ENCODE data around the gene TAF5. TPM values are rescaled to one million over a fixed set of nuclear protein-coding genes. Genes with fewer than 3 reads are reported as not detected.

Gene TAF5
- total RNA-seq, 3 donors from 2014 or later (not counting 1 experiment from before 2014, with no cell fraction given), result 3.6 to 8.8 (median 6.3) TPM

DNA sequence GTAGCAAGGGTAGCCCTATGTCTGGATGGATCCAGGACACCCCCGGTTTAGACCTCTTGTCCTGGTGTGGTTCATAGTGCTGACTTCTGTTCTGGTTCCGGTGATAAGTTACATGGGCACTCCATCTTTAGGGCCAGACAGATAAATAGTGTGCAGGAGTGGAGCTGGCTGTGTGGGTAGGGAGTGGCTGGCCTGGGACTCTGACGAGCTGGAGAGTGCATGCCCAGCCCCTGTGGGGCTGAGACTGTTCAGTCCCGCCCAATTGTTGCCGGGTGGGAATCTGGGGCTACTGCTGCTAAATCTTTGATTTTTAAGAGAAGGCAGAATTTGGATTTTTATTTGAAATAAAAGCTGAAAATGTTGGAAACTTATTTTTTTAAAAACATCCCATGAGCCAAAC, 56.0 kb downstream of the TAF5 start:
- Histone ChIP-seq H3K4me1 (ENCODE audit: control insufficient read depth, insufficient read depth, low read length) (no peaks in the 10 kb centered on the region), H3K9me3 (ENCODE audit: control insufficient read depth, insufficient read depth, low read length) (no peaks in the 10 kb centered on the region), H3K36me3 (ENCODE audit: control insufficient read depth, insufficient read depth, low read length) (peaks cover 70% of the 10 kb centered on the region), H3K4me3 (ENCODE audit: low read length) (no peak overlapping the region), H3K27me3 (ENCODE audit: control insufficient read depth, insufficient read depth, low read length) (no peaks in the 10 kb centered on the region), H3K27ac (ENCODE audit: low read length) (no peak overlapping the region)
- Mint-ChIP-seq H3K27ac (no peak overlapping the region), H3K9me3 (no peaks in the 10 kb centered on the region), H3K4me3 (no peak overlapping the region), H3K27me3 (ENCODE audit: low read depth in 2 of 2) (no peaks in the 10 kb centered on the region), H3K36me3 (peaks cover 15% of the 10 kb centered on the region), H3K4me1 (no peaks in the 10 kb centered on the region)
- no peak for TF ChIP-seq CTCF (IDR thresholded peaks at IDR 0.05)
- WGBS (ENCODE audit: insufficient coverage), result 95% methylated on average over 5 of the region's 5 CpGs
- DNase-seq (no peak), ATAC-seq (no peak)
- intact Hi-C loops (cut with micrococcal nuclease), result no loop called here

GRCh38 chr10:103427866-103428265, 60.1 kb downstream of the TAF5 start:
- no peak for DNase-seq
- peaks cover 49% of the 10 kb centered on the region for H3K36me3 ChIP-seq (ENCODE audit: control insufficient read depth, insufficient read depth, low read length)
- Mint-ChIP-seq H3K27ac (no peak overlapping the region), H3K27me3 (ENCODE audit: low read depth in 2 of 2) (no peaks in the 10 kb centered on the region), H3K4me3 (no peak overlapping the region), H3K9me3 (no peaks in the 10 kb centered on the region), H3K4me1 (no peaks in the 10 kb centered on the region), H3K36me3 (peaks cover 18% of the 10 kb centered on the region)
- no peaks in the 10 kb centered on the region for H3K9me3 ChIP-seq (ENCODE audit: control insufficient read depth, insufficient read depth, low read length)
- 98% methylated on average over 9 of the region's 9 CpGs for WGBS (ENCODE audit: insufficient coverage)
- H3K4me1 ChIP-seq (ENCODE audit: control insufficient read depth, insufficient read depth, low read length), result no peaks in the 10 kb centered on the region
- TF ChIP-seq CTCF (IDR thresholded peaks at IDR 0.05), result no peak
- no peak for ATAC-seq
- H3K27me3 ChIP-seq (ENCODE audit: control insufficient read depth, insufficient read depth, low read length), result no peaks in the 10 kb centered on the region
- intact Hi-C loops (cut with micrococcal nuclease), result no loop called here
- H3K27ac ChIP-seq (ENCODE audit: low read length), result no peak overlapping the region
- H3K4me3 ChIP-seq (ENCODE audit: low read length), result no peak overlapping the region

DNA sequence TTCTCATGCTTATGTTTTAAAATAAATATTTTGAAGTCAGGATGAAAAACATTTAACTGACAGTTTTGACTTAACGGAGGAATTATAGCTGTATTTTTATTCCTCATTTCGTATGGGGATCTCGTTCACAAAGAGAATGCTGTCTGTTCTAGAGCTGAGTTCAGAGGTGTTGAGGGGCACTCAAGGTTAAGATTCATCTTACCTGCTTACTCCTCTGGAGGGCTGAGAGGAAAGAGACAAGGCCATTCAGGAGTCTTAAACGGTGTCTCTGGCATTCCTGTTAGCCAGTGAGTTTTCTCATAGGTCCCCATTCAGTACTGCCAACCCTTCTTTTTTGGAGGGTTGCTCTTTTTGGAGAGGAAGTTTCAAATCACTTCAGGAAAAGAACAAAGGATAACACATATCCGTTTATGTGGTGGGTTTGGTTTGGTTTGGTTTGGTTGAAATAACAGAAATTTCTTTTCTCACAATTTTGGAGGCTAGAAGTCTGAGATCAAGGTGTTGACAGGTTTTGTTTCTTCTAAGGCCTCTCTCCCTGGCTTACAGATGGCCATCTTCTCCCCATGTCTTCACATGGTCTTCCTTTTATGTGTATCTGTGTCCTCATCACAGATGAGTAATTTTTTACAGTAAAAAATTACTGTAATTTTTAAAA, 61.3 kb downstream of the TAF5 start:
- Histone ChIP-seq H3K9me3 (ENCODE audit: control insufficient read depth, insufficient read depth, low read length) (no peaks in the 10 kb centered on the region), H3K27ac (ENCODE audit: low read length) (no peak overlapping the region), H3K27me3 (ENCODE audit: control insufficient read depth, insufficient read depth, low read length) (no peaks in the 10 kb centered on the region), H3K4me3 (ENCODE audit: low read length) (no peak overlapping the region), H3K4me1 (ENCODE audit: control insufficient read depth, insufficient read depth, low read length) (no peaks in the 10 kb centered on the region), H3K36me3 (ENCODE audit: control insufficient read depth, insufficient read depth, low read length) (peaks cover 44% of the 10 kb centered on the region)
- TF ChIP-seq CTCF (IDR thresholded peaks at IDR 0.05), result no peak
- H3K9me3 Mint-ChIP-seq, result no peaks in the 10 kb centered on the region
- no peaks in the 10 kb centered on the region for H3K4me1 Mint-ChIP-seq
- ATAC-seq (no peak), DNase-seq (peak in 1 of 2 donors; percentile 21)
- H3K27me3 Mint-ChIP-seq (ENCODE audit: low read depth in 2 of 2), result no peaks in the 10 kb centered on the region
- H3K4me3 Mint-ChIP-seq, result no peak overlapping the region
- H3K27ac Mint-ChIP-seq, result peak overlapping the region in 1 of 2 donors; percentile 65
- intact Hi-C loops (cut with micrococcal nuclease), result no loop called here
- H3K36me3 Mint-ChIP-seq, result peaks cover 10% of the 10 kb centered on the region
- 51% methylated on average over 5 of the region's 5 CpGs for WGBS (ENCODE audit: insufficient coverage)

DNA sequence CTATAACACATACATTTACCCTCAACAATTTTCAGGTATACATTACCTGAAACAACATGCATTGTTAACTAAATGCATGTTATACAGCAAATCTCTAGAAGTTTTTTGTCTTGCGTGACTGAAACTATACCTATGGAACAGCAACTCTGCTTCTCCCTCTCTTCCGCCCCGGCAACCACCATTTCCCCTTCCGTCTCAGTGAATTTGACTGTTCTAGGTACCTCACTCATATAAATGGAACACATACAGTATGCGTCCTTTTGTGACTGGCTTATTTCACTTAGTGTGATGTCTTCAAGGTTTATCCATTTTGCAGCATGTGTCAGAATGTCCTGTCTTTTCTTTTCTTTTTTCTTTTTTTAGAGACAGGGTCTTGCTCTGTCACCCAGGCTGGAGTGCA, 61.9 kb downstream of the TAF5 start:
- H3K4me1 Mint-ChIP-seq, result no peaks in the 10 kb centered on the region
- no peak overlapping the region for H3K4me3 ChIP-seq (ENCODE audit: low read length)
- 78% methylated on average over 5 of the region's 5 CpGs for WGBS (ENCODE audit: insufficient coverage)
- intact Hi-C loops (cut with micrococcal nuclease), result no loop called here
- H3K9me3 Mint-ChIP-seq, result no peaks in the 10 kb centered on the region
- peaks cover 44% of the 10 kb centered on the region for H3K36me3 ChIP-seq (ENCODE audit: control insufficient read depth, insufficient read depth, low read length)
- no peaks in the 10 kb centered on the region for H3K27me3 Mint-ChIP-seq (ENCODE audit: low read depth in 2 of 2)
- H3K27me3 ChIP-seq (ENCODE audit: control insufficient read depth, insufficient read depth, low read length), result no peaks in the 10 kb centered on the region
- no peaks in the 10 kb centered on the region for H3K9me3 ChIP-seq (ENCODE audit: control insufficient read depth, insufficient read depth, low read length)
- DNase-seq (peak in 1 of 2 donors; percentile 37), ATAC-seq (no peak)
- H3K27ac Mint-ChIP-seq, result peak overlapping the region in 1 of 2 donors; percentile 65
- no peak for TF ChIP-seq CTCF (IDR thresholded peaks at IDR 0.05)
- H3K4me3 Mint-ChIP-seq, result no peak overlapping the region
- H3K36me3 Mint-ChIP-seq, result peaks cover 9% of the 10 kb centered on the region
- no peak overlapping the region for H3K27ac ChIP-seq (ENCODE audit: low read length)
- H3K4me1 ChIP-seq (ENCODE audit: control insufficient read depth, insufficient read depth, low read length), result no peaks in the 10 kb centered on the region

Data from natural killer cell (primary cell).